ENCODE results near the gene GPR4. TPM values are rescaled to one million over a fixed set of nuclear protein-coding genes. Genes with fewer than 3 reads are reported as not detected.
A peak's percentile ranks its signal among the peaks of the same experiment; 100 is the strongest.

Gene GPR4
- polyA plus RNA-seq, 1 donor (not counting 4 experiments of a cell fraction or from before 2014, with no cell fraction given), result not detected

- Histone ChIP-seq H4K20me1 (ENCODE audit: control insufficient read depth, extremely low read depth, insufficient read depth, low read length) (no peaks in the 10 kb centered on the region), H3K4me1 (ENCODE audit: control insufficient read depth, extremely low read depth, insufficient read depth, low read length) (peaks cover 40% of the 10 kb centered on the region), H3K4me3 (ENCODE audit: control insufficient read depth in 2 of 3, extremely low read depth in 1 of 3, insufficient read depth in 2 of 3, low read depth in 1 of 3, low read length in 3 of 3) (no peak overlapping the region), H3K79me2 (ENCODE audit: control insufficient read depth, insufficient read depth, low read length) (peaks cover 34% of the 10 kb centered on the region), H3K9me3 (ENCODE audit: control insufficient read depth, low read depth, low read length) (no peaks in the 10 kb centered on the region), H3K9me1 (ENCODE audit: control insufficient read depth, extremely low read depth, insufficient read depth, low read length) (no peaks in the 10 kb centered on the region), H3K27ac (ENCODE audit: control insufficient read depth, insufficient read depth, low read length) (no peak overlapping the region), H3K27me3 (ENCODE audit: control insufficient read depth, extremely low read depth, insufficient read depth, low read length) (no peaks in the 10 kb centered on the region), H3K4me2 (ENCODE audit: control insufficient read depth, extremely low read depth, insufficient read depth, low read depth, low read length) (no peak overlapping the region), H3K9ac (ENCODE audit: control insufficient read depth, extremely low read depth, insufficient read depth, low read length) (no peak overlapping the region), H3K36me3 (ENCODE audit: control insufficient read depth in 2 of 2, extremely low read depth in 1 of 2, insufficient read depth in 2 of 2, low read length in 2 of 2) (peaks cover 0 to 4% of the 10 kb centered on the region in 2 experiments), H2AFZ (ENCODE audit: control insufficient read depth, low read length) (no peak overlapping the region)
- dilution Hi-C loops (cut with MboI; ENCODE audit: extremely low pct_ligation_motif_present, low sequenced_read_pairs), result no loop called here
- DNase-seq (ENCODE audit: low read depth, low spot score), result no peak
- no peak for TF ChIP-seq EZH2 (IDR thresholded peaks at IDR 0.05; ENCODE audit: low read length)
- TF ChIP-seq CTCF (optimal IDR thresholded peaks at IDR 0.05 in 1 of 3, IDR thresholded peaks at IDR 0.05 in 1 of 3, conservative IDR thresholded peaks at IDR 0.05 in 1 of 3; ENCODE audit: extremely low read depth in 1 of 3, insufficient read depth in 2 of 3, low read length in 3 of 3), result no peak
- no peak for FAIRE-seq
Observed at GRCh38 chr19:45571457-45572220, 30.4 kb downstream of the GPR4 start.

DNA sequence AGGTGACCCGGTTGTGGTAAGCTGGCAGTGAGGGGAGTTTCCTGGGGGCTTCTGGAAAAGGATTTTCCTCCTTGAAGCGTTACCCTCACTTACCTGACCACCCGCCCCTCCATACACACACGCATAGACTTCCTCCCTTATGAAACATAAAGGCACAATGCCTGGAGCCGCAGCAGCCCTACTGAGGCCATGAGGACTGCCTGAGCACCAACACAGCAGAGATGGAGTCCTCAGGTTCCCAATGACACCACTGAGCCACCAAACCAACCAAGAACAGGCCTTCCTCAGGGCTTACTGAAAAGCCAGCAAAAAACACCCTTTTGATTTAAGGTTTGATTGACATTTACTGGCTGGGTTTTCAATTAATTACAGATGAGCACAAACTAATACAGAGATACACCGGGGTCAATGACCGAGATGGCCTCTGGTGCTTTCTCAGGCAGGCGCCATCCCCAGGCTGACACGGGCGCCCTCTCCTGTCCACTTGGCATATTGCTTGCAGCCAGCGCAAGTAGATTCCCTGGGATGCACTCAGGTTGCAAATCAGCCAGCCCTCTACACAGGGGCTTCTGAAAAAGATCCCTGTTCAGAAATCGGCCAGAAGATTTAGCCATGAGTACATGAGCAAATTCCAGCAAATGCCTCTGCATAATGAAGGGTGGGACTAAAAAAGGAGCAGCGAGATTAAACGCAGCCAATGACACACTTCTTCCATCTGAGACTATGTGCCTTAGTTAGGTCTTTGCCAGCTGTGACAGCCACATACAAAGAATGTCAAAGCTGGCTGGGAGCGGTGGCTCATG is 32.2 kb downstream of the GPR4 start:
- Histone ChIP-seq H3K27me3 (ENCODE audit: control insufficient read depth, extremely low read depth, insufficient read depth, low read length) (no peaks in the 10 kb centered on the region), H3K4me3 (ENCODE audit: control insufficient read depth in 2 of 3, extremely low read depth in 1 of 3, insufficient read depth in 2 of 3, low read depth in 1 of 3, low read length in 3 of 3) (no peak overlapping the region), H3K4me2 (ENCODE audit: control insufficient read depth, extremely low read depth, insufficient read depth, low read depth, low read length) (no peak overlapping the region), H3K79me2 (ENCODE audit: control insufficient read depth, insufficient read depth, low read length) (peaks cover 23% of the 10 kb centered on the region), H3K36me3 (ENCODE audit: control insufficient read depth in 2 of 2, extremely low read depth in 1 of 2, insufficient read depth in 2 of 2, low read length in 2 of 2) (peaks cover 0 to 4% of the 10 kb centered on the region in 2 experiments), H3K9me1 (ENCODE audit: control insufficient read depth, extremely low read depth, insufficient read depth, low read length) (no peaks in the 10 kb centered on the region), H3K9me3 (ENCODE audit: control insufficient read depth, low read depth, low read length) (no peaks in the 10 kb centered on the region), H3K27ac (ENCODE audit: control insufficient read depth, insufficient read depth, low read length) (peak overlapping the region; percentile 62), H3K9ac (ENCODE audit: control insufficient read depth, extremely low read depth, insufficient read depth, low read length) (peak overlapping the region; percentile 34), H4K20me1 (ENCODE audit: control insufficient read depth, extremely low read depth, insufficient read depth, low read length) (no peaks in the 10 kb centered on the region), H3K4me1 (ENCODE audit: control insufficient read depth, extremely low read depth, insufficient read depth, low read length) (peaks cover 29% of the 10 kb centered on the region), H2AFZ (ENCODE audit: control insufficient read depth, low read length) (no peak overlapping the region)
- peak; percentile 76 for FAIRE-seq
- peak; percentile 85 to 96 (median 94) for TF ChIP-seq CTCF (optimal IDR thresholded peaks at IDR 0.05 in 1 of 3, IDR thresholded peaks at IDR 0.05 in 1 of 3, conservative IDR thresholded peaks at IDR 0.05 in 1 of 3; ENCODE audit: extremely low read depth in 1 of 3, insufficient read depth in 2 of 3, low read length in 3 of 3)
- TF ChIP-seq EZH2 (IDR thresholded peaks at IDR 0.05; ENCODE audit: low read length), result no peak
- dilution Hi-C loops (cut with MboI; ENCODE audit: extremely low pct_ligation_motif_present, low sequenced_read_pairs), result no loop called here
- no peak for DNase-seq (ENCODE audit: low read depth, low spot score)
